GM10266 (cell line): ENCODE measurements around the gene RPGRIP1.
A peak's percentile ranks its signal among the peaks of the same experiment; 100 is the strongest.
"Not testable (repeated sequence)": the region's sequence is repeated elsewhere in the genome, so short reads cannot be mapped to it uniquely, and the experiment has no call there.

ENCODE experiments used
- DNase-seq: peaks from one replicate; pipeline ENCODE4 v3.0.0; 2012; ENCODE audit errors: extremely low spot score
- TF ChIP-seq, protein P1 (sequence below): IDR thresholded peaks from 2 replicates; pipeline ENCODE4 v1.5.1; 2012; ENCODE audit warnings: mild to moderate bottlenecking, low read depth; ENCODE audit not compliant: control insufficient read depth, insufficient read depth; ENCODE audit errors: missing control alignments

The RPGRIP1 gene

DNA sequence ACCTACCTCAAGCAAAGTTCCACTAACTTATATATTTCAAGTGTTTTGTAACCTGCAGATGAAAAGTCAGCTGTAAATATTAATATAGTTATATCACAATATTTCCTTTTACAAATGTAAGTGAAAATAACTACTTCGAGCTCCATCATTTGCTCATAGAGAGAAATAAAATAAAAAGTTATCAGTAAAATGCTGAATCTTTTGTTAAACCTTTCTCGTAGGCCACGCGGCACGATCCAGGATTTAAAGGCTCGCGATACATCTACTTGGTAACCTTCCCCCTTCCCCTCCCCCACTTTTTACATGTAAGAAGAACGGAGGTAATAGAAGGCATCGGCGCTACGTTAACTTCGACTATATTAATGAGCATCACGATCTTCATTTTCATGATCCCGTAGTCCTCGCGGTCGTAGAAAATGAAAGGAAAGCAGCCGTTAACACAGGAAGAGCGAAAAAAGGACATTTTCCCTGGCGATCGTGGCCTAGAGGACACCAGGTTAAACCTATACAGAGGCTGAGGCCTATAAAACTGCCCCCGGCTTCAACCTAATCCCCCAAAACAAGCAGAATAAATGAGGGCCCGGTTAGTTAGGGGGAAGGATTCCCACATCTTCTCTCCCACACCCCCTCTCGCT lies 11.1 kb upstream of the RPGRIP1 start:
- DNase-seq, result no peak
- TF ChIP-seq, protein P1, sequence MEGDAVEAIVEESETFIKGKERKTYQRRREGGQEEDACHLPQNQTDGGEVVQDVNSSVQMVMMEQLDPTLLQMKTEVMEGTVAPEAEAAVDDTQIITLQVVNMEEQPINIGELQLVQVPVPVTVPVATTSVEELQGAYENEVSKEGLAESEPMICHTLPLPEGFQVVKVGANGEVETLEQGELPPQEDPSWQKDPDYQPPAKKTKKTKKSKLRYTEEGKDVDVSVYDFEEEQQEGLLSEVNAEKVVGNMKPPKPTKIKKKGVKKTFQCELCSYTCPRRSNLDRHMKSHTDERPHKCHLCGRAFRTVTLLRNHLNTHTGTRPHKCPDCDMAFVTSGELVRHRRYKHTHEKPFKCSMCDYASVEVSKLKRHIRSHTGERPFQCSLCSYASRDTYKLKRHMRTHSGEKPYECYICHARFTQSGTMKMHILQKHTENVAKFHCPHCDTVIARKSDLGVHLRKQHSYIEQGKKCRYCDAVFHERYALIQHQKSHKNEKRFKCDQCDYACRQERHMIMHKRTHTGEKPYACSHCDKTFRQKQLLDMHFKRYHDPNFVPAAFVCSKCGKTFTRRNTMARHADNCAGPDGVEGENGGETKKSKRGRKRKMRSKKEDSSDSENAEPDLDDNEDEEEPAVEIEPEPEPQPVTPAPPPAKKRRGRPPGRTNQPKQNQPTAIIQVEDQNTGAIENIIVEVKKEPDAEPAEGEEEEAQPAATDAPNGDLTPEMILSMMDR, result no peak

DNA sequence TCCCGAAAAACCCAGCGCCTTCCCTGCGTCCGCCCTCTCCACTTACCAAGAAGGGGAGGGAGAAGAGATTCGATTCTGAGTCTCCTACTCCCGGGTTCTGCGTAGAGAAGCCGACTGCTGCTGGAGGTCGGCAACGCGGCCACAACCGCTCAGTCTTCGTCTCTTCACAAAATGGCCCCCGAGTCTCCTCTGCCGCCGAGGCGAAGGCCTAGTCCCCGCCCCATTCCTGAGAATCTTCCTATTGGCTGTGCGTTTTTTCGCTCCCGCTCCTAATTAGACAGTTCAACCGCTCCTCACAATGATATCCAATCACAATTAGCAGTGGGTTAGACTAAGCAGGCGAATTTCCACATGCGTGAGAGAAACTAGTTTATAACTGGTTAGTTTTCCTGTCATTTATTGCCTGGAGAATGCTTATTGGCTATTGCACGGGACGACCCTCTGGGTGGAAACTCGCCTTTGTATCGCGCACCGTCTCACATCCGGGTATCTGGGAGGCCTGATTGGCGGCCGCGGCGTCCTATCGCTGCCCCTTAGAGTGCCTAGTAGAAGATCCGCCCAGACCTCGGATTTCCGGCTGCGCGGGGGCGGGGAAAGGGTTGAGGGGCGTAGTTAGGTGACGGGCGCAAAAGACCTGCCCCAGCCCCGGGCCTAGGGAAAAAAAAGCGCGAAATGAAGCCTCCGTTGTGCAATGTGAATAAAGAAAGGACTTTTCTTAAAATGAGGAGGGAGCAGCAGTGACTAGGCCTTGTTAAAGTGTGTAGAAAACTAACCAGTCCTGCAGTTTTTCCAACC lies 10.4 kb upstream of the RPGRIP1 start, which contains the start of gene HNRNPC:
Gene HNRNPC (minus strand): TSS at position 191 of the 795 bp plus-strand sequence. CDS start 35,249 bp downstream, outside the sequence.
- TF ChIP-seq, protein P1, result no peak
- peak; percentile 93 for DNase-seq

DNA sequence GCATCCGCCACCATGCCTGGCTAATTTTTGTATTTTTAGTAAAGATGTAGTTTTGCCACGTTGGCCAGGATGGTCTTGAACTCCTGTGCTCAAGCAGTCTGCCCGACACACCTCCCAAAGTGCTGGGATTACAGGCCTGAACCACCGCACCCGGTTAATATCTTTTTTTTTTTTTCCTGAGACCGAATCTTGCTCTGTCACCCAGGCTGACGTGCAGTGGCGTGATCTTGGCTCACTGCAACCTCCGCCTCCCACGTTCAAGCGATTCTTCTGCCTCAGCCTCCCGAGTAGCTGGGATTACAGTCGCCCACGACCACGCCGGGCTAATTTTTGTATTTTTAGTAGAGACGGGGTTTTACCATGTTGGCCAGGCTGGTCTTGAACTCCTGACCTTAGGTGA lies 7.2 kb upstream of the RPGRIP1 start:
- not testable (repeated sequence) for DNase-seq

DNA sequence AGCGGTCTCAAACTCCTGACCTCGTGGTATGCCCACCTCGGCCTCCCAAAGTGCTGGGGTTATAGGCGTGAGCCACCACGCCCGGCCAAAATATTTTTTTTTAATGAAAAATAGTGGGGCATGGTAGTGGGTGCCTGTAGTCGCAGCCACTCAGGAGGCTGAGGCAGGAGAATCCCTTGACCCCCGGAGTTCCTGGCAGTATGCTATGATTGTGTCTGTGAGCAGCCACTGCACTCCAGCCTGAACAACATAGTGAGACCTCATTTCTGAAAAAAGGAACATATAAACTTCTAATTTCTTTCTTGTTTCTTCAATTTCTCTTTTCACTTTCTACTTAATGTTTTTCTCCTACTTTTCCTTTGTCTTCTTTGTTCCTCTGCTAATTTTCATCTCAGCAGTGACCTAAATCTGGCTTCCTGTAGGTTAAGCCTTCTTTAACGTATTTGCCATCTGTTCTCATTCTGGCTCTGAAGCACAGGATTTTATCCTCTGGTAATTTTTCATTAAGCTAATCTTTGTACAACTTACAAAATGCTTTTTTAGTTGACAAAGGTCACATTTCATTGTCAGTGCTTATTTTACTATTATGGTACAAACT lies 4.5 kb upstream of the RPGRIP1 start:
- no peak for DNase-seq
- TF ChIP-seq, protein P1, result no peak

DNA sequence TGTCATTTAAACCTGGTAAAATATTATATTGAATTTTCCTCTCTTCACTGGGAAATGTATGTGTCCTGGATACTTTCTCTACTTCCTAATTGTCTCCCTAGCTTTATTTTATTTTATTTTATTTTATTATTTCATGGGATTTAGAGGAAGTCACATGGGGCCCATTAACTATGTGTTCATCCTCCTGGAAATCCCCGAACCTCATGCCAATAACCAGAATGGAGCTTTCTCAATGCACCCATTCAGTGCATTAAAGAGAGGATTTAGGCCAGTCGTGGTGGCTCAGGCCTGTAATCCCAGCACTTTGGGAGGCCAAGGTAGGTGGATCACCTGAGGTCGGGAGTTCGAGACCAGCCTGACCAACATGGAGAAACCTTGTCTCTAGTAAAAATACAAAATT lies 1.3 kb upstream of the RPGRIP1 start:
- no peak for DNase-seq
- TF ChIP-seq, protein P1, result no peak

DNA sequence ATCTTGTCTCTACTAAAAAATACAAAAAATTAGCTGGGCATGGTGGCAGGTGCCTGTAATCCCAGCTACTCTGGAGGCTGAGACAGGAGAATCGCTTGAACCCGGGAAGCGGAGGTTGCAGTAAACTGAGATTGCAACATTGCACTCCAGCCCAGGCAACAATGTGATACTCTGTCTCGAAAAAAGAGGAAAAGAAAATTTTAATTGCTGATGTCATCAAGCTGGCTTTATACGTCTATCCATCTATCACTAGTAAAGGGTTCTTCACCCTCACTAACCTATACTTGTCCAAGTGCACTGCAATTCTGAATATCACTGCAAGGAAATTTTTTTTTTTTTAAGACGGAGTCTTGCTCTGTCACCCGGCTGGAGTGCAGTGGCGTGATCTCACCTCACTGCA lies 2.0 kb downstream of the RPGRIP1 start:
- DNase-seq, result not testable (repeated sequence)

DNA sequence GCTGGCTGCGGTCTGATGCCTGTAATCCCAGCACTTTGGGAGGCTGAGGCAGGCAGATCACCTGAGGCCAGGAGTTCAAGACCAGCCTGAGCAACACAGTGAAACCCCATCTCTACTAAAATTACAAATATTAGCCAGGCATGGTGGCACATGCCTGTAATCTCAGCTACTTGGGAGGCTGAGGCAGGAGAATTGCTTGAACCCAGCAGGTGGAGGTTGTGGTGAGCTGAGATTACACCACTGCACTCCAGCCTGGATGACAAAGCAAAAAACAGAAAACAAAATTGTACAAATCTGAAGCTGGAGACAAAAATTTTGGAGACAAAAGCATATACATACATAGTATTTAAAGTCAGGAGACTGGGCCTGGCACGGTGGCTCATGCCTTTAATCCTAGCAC lies 6.6 kb downstream of the RPGRIP1 start:
- not testable (repeated sequence) for DNase-seq

DNA sequence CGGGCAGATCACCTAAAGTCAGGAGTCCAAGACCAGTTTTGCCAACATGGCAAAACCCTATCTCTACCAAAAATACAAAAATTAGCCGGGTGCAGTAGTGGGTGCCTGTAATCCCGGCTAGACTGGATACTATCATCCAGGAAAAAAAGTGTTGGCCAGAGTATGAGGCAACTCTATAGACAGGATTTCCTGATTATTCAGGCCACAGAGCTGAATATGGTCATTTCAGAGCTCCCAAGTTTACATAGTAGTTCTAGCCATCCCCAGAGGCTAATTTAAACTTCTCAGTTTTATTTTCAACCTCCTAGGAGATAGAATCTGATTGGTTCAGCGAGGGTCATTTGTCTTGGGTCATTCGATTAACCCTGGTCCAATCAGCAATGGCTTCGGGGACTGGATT lies 7.3 kb downstream of the RPGRIP1 start:
- TF ChIP-seq, protein P1, result no peak
- no peak for DNase-seq

DNA sequence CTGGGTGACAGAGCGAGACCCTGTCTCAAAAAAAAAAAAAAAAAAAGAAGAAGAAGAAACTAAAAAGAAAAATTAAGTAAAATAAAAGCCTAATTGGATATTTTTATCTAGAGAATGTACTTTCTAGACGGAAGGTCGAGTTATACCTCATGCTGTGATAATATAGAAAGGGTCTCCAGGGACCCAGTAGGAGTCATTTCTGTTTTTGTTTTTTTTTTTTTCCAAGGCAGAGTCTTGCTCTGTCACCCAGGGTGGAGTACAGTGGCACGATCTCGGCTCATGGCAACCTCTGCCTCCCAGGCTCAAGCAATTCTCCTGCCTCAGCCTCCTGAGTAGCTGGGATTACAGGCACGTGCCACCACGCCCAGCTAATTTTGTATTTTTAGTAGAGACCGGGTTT lies 14.1 kb downstream of the RPGRIP1 start:
- not testable (repeated sequence) for DNase-seq
